GM12865 (cell line): Measurements from ENCODE around the gene NDUFS6.
"Not testable (repeated sequence)": the region's sequence is repeated elsewhere in the genome, so short reads cannot be mapped to it uniquely, and the experiment has no call there.

Experiments
- DNase-seq: peaks from one replicate; pipeline ENCODE4 v3.0.0; 2010; ENCODE audit warnings: low read depth
- H3K4me3 ChIP-seq: 2 replicates; pipeline ENCODE4 v1.5.1; 2011; ENCODE audit warnings: mild to moderate bottlenecking, low read depth, low read length, control low read depth
- CTCF ChIP-seq: IDR thresholded peaks from 2 replicates; pipeline ENCODE4 v1.5.1; 2011; ENCODE audit warnings: low read length, control low read depth, low read depth, inconsistent platforms; ENCODE audit not compliant: insufficient read depth; ENCODE audit errors: missing control alignments

Gene NDUFS6

DNA sequence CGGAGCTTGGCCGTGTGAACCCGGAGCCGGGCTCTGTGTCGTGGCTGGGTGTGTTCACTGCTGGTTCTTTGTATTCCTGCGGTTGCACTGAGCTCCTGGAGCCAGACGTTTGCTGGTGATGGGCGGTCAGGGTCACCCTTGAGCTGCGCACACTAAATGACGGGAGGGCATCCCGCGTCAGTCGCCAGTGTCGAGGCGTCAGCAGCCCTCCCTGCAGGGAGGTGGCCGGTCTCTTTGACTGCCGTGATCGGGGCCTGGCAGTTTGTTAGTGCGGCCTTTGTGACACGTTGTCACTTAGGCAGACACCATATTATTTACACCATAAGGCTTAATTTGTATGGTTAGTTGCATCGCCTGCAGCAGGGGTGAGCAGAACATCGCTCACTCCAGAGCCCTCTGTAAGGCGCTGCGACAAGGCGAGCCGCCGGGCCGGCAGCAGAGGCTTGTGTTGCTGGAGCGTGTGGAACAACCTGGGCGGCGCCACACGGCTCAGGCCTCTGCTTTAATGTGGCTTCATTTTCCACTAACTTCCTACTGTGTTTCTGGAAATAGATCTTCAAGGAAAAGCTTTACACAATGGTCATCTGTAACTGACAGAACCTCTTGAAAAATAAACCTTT is 8.3 kb downstream of the NDUFS6 start:
- no peak for TF ChIP-seq CTCF
- no peak for DNase-seq
- no peak overlapping the region for H3K4me3 ChIP-seq

GRCh38 chr5:1810581-1811101 is 9.4 kb downstream of the NDUFS6 start:
- DNase-seq, result no peak
- no peak for TF ChIP-seq CTCF
- no peak overlapping the region for H3K4me3 ChIP-seq

DNA sequence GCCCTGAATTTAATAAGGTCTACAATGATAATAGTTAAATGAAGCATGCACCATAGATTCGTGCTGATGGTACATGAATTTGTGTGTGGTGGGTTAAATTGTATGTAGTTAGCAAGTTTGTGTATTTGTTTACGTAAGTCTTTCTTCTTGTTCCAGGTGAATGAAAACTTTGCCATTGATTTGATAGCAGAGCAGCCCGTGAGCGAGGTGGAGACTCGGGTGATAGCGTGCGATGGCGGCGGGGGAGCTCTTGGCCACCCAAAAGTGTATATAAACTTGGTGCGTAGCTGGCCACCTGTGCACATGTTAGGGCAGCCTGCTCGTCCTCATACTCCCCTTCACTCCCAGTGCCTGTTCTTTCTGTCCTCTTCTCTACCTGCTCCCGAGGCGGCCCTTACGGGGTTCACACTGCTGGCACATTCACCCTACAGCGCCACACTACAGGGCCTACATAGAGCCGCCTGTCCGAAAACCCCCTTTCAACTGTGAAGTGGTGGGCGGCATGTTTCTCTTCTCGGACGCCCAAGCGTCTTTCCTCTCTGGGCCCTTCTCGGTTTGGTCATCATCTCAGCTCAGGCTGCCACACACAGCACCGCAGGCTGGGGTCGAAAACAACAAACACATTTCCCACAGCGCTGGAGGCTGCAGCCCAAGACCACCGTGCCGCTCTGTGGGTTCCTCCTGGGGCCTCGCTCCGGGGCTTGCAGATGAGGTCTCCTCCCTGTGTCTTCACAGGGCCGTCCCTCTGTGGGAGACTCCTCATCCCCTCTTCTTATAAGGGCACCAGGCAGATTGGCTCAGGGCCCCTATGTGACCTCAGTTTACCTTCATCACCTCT is 13.2 kb downstream of the NDUFS6 start:
- DNase-seq, result no peak
- H3K4me3 ChIP-seq, result no peak overlapping the region

GRCh38 chr5:1815071-1815786 is 14.0 kb downstream of the NDUFS6 start:
- no peak for DNase-seq
- H3K4me3 ChIP-seq, result no peak overlapping the region
- TF ChIP-seq CTCF, result no peak

More for the DNA sequence above, 13.2 kb downstream of the NDUFS6 start:
- no peak for TF ChIP-seq CTCF

DNA sequence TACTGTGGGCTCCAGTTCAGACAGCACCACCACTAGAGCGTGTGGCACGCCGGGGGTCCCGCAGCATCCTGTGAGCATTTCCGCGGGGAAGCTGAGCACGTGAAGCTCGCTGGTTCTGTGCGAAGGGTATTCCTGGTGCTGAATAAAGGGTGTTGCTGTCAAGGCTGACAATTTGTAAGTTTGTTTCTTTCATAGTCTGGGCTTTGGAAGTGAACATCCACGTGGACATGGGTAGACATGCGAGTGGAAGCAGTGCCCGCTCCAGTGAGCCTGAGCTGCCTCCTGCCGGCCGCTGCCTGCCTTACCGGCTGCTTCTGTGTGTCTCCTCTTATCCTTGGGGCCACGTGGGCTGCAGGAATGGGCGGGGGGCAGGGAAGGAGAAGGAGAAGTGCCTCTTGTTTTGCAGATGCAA is 14.7 kb downstream of the NDUFS6 start:
- DNase-seq, result no peak
- TF ChIP-seq CTCF, result no peak

DNA sequence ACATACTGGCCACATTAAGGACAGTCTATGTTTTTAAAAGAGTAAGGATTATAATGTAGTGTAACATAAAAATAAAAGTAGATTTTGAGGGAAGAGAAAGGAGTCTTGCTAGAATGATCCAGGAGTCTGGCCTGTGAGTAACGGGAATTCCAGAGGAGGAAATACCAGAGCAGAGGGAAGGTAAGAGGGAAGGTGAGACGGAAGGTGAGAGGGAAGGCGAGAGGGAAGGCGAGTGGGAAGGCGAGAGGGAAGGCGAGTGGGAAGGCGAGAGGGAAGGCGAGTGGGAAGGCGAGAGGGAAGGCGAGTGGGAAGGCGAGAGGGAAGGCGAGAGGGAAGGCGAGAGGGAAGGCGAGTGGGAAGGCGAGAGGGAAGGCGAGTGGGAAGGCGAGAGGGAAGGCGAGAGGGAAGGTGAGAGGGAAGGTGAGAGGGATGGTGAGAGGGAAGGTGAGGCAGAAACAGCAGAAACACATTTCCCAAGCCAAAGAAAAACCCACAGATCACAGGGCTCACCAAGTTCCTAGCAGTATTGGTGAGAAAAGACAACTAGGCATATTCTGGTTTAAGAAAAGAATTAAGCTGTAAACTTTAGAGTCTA is 15.4 kb downstream of the NDUFS6 start:
- DNase-seq, result not testable (repeated sequence)

More for the DNA sequence above, 14.7 kb downstream of the NDUFS6 start:
- no peak overlapping the region for H3K4me3 ChIP-seq

More for the DNA sequence above, 15.4 kb downstream of the NDUFS6 start:
- H3K4me3 ChIP-seq, result not testable (repeated sequence)
